Fibroblast of lung (primary cell): ENCODE results near the gene SLC16A3. TPM values are rescaled to one million over a fixed set of nuclear protein-coding genes. Genes with fewer than 3 reads are reported as not detected.

Experiments used
- DNase-seq, 2 donors: peaks; one replicate each; pipeline versions ENCODE4 v3.0.0 to v3.0.0-alpha.2; 2010; ENCODE audit warnings: low read depth in 2 of 2
- H2AFZ ChIP-seq: 2 replicates; pipeline ENCODE4 v1.5.1; 2012; ENCODE audit warnings: low read length, control low read depth, inconsistent platforms
- H3K27ac ChIP-seq: 2 replicates; pipeline ENCODE4 v1.5.1; 2011; ENCODE audit warnings: low read length, control low read depth; ENCODE audit not compliant: insufficient read depth
- H3K27me3 ChIP-seq: 2 replicates; pipeline ENCODE4 v1.5.1; 2011; ENCODE audit warnings: mild to moderate bottlenecking, low read length; ENCODE audit not compliant: control insufficient read depth, insufficient read depth
- H3K36me3 ChIP-seq: 2 replicates; pipeline ENCODE4 v1.5.1; 2011; ENCODE audit warnings: low read length; ENCODE audit not compliant: control insufficient read depth, insufficient read depth
- H3K4me1 ChIP-seq: 2 replicates; pipeline ENCODE4 v1.5.1; 2011; ENCODE audit warnings: low read length; ENCODE audit not compliant: control insufficient read depth, insufficient read depth; ENCODE audit errors: extremely low read depth
- H3K4me2 ChIP-seq: 2 replicates; pipeline ENCODE4 v1.5.1; 2011; ENCODE audit warnings: low read length, control low read depth; ENCODE audit not compliant: insufficient read depth; ENCODE audit errors: extremely low read depth
- H3K4me3 ChIP-seq, 4 experiments: fragments of 200-600 bp in 1 of 4; sonication (generic) in 1 of 4; replicated peaks in 1 of 4; 2 replicates each; pipeline ENCODE4 v1.5.1; 2011 to 2016; ENCODE audit warnings: low read length in 4 of 4, low read depth in 3 of 4, mild to moderate bottlenecking in 3 of 4, control low read depth in 2 of 4, inconsistent platforms in 1 of 4, mixed read lengths in 1 of 4; ENCODE audit not compliant: insufficient read depth in 1 of 4; ENCODE audit errors: control extremely low read depth in 1 of 4
- H3K79me2 ChIP-seq: 2 replicates; pipeline ENCODE4 v1.5.1; 2012; ENCODE audit warnings: mild to moderate bottlenecking, low read length, inconsistent platforms; ENCODE audit not compliant: control insufficient read depth, insufficient read depth
- H3K9ac ChIP-seq: 2 replicates; pipeline ENCODE4 v1.5.1; 2011; ENCODE audit warnings: mild to moderate bottlenecking, low read length, control low read depth; ENCODE audit not compliant: insufficient read depth
- H3K9me3 ChIP-seq: 2 replicates; pipeline ENCODE4 v1.5.1; 2012; ENCODE audit warnings: low read depth, low read length; ENCODE audit not compliant: control insufficient read depth, insufficient read depth
- H4K20me1 ChIP-seq: 2 replicates; pipeline ENCODE4 v1.5.1; 2011; ENCODE audit warnings: low read length; ENCODE audit not compliant: control insufficient read depth, insufficient read depth; ENCODE audit errors: extremely low read depth
- CTCF ChIP-seq, 2 donors: IDR thresholded peaks in 1 of 2; conservative IDR thresholded peaks in 1 of 2; 1 replicate in 1 of 2; 2 replicates in 1 of 2; pipeline ENCODE4 v1.5.1; 2011 to 2012; ENCODE audit warnings: low read length in 2 of 2, control low read depth in 1 of 2, inconsistent platforms in 1 of 2, low read depth in 1 of 2, mild to moderate bottlenecking in 1 of 2
- EZH2 ChIP-seq: IDR thresholded peaks from 2 replicates; pipeline ENCODE4 v1.5.1; 2012; ENCODE audit warnings: low read length, control low read depth, mild to moderate bottlenecking; ENCODE audit errors: missing control alignments
- polyA plus RNA-seq, 2 donors: library from polyadenylated mRNA; depleted of rRNA in 1 of 2; stranded (reverse) in 1 of 2; unstranded in 1 of 2; fragments of >200 nt; gene quantifications; 2 replicates each; pipeline ENCODE4 v1.2.1, GENCODE V29; 2011 to 2012; ENCODE audit warnings: missing spikeins in 1 of 2
- total RNA-seq: library from RNA; depleted of rRNA; stranded (reverse); fragments of >200 nt; gene quantifications from 2 replicates; pipeline ENCODE4 v1.2.1, GENCODE V29; 2014

Gene SLC16A3
- total and polyA plus RNA-seq, 2 donors (not counting 1 experiment from before 2014, with no cell fraction given): 71.0 to 107 TPM

DNA sequence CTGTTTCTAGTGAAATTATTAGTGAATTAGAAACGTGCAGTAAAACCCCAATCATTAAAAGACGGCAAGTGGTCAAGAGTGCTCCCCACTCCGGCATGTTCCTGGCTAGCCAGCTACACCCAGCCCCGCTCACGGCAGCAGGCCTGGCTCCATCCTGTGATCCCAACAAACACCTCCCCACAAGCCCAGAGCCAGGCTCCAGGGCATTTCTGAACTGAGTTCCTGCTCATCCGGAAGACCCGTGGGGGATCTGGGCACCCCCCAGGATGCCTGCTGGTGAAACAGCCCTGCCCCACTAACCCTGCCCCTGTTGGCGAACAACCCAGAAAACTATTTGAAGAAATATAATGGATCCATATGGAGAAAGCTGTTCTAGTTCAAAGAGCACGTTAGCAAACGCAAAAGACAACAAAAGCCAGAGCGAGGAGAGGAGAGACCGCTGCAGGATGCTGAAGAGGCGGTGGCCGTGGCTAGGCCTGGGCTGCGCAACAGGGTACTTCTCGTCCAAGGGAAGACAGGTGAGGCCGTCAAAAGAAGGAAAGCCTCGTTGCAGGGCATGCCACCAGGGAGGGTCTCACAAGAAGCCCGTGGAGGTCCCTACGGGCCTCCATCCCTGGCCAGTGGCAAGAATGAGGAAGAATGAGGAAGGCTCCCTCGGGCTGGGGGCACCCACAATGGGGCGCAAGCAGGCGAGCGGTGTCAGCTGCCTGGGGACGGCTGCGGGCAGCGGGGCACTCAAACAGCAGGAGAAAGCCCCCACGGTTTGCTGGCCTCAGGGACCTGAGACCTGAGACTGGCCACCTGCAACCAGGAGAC is 19.2 kb downstream of the SLC16A3 start:
- H3K36me3 ChIP-seq: peaks cover 71% of the 10 kb centered on the region

GRCh38 chr17:82248815-82249674 is 20.2 kb downstream of the SLC16A3 start:
- no peak for DNase-seq
- peaks cover 2% of the 10 kb centered on the region for H4K20me1 ChIP-seq
- no peak overlapping the region for H2AFZ ChIP-seq
- H3K4me2 ChIP-seq: no peak overlapping the region
- H3K4me1 ChIP-seq: peaks cover 9% of the 10 kb centered on the region
- H3K4me3 ChIP-seq: no peak overlapping the region
- H3K27ac ChIP-seq: no peak overlapping the region
- H3K27me3 ChIP-seq: no peaks in the 10 kb centered on the region
- no peaks in the 10 kb centered on the region for H3K9me3 ChIP-seq
- H3K9ac ChIP-seq: no peak overlapping the region
- TF ChIP-seq EZH2: no peak
- no peak for TF ChIP-seq CTCF (conservative IDR thresholded peaks at IDR 0.05 in 1 of 2, IDR thresholded peaks at IDR 0.05 in 1 of 2; ENCODE audit: low read depth in 1 of 2, low read length in 2 of 2)
- peaks cover 67% of the 10 kb centered on the region for H3K36me3 ChIP-seq
- H3K79me2 ChIP-seq: peaks cover 50% of the 10 kb centered on the region

More for the DNA sequence above, 19.2 kb downstream of the SLC16A3 start:
- Histone ChIP-seq H2AFZ (no peak overlapping the region), H3K79me2 (peaks cover 53% of the 10 kb centered on the region), H3K27ac (no peak overlapping the region), H3K27me3 (no peaks in the 10 kb centered on the region), H3K4me2 (no peak overlapping the region), H3K4me3 (no peak overlapping the region), H4K20me1 (peaks cover 2% of the 10 kb centered on the region), H3K9me3 (no peaks in the 10 kb centered on the region), H3K9ac (no peak overlapping the region), H3K4me1 (peaks cover 13% of the 10 kb centered on the region)
- TF ChIP-seq EZH2: no peak
- TF ChIP-seq CTCF (conservative IDR thresholded peaks at IDR 0.05 in 1 of 2, IDR thresholded peaks at IDR 0.05 in 1 of 2; ENCODE audit: low read depth in 1 of 2, low read length in 2 of 2): no peak
- DNase-seq: no peak

- DNase-seq: no peak
- peaks cover 61% of the 10 kb centered on the region for H3K36me3 ChIP-seq
- no peak overlapping the region for H2AFZ ChIP-seq
- TF ChIP-seq EZH2: no peak
- TF ChIP-seq CTCF (conservative IDR thresholded peaks at IDR 0.05 in 1 of 2, IDR thresholded peaks at IDR 0.05 in 1 of 2; ENCODE audit: low read depth in 1 of 2, low read length in 2 of 2): no peak
- H3K27ac ChIP-seq: no peak overlapping the region
- no peaks in the 10 kb centered on the region for H3K27me3 ChIP-seq
- H3K4me3 ChIP-seq: no peak overlapping the region
- peaks cover 2% of the 10 kb centered on the region for H4K20me1 ChIP-seq
- no peaks in the 10 kb centered on the region for H3K9me3 ChIP-seq
- H3K4me2 ChIP-seq: no peak overlapping the region
- H3K9ac ChIP-seq: no peak overlapping the region
- H3K79me2 ChIP-seq: peaks cover 50% of the 10 kb centered on the region
- H3K4me1 ChIP-seq: peaks cover 9% of the 10 kb centered on the region
Observed at GRCh38 chr17:82249896-82250581, 21.2 kb downstream of the SLC16A3 start.
